Limb (tissue), 2 donors: ENCODE measurements around the gene TGM1.
"Not testable (repeated sequence)": the region's sequence is repeated elsewhere in the genome, so short reads cannot be mapped to it uniquely, and the experiment has no call there.

Source experiments
- DNase-seq, 2 donors: peaks; one replicate each; pipeline ENCODE4 v3.0.0-alpha.2; 2016; ENCODE audit errors: extremely low spot score in 2 of 2

Gene TGM1

DNA sequence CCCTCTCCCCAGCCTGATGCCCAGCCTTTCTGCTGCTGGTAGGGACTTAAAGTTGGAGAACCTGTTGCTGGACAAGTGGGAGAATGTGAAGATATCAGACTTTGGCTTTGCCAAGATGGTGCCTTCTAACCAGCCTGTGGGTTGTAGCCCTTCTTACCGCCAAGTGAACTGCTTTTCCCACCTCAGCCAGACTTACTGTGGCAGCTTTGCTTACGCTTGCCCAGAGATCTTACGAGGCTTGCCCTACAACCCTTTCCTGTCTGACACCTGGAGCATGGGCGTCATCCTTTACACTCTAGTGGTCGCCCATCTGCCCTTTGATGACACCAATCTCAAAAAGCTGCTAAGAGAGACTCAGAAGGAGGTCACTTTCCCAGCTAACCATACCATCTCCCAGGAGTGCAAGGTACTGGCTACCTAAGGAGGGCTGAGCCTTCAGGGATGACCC lies 55.8 kb downstream of the TGM1 start:
- no peak for DNase-seq

DNA sequence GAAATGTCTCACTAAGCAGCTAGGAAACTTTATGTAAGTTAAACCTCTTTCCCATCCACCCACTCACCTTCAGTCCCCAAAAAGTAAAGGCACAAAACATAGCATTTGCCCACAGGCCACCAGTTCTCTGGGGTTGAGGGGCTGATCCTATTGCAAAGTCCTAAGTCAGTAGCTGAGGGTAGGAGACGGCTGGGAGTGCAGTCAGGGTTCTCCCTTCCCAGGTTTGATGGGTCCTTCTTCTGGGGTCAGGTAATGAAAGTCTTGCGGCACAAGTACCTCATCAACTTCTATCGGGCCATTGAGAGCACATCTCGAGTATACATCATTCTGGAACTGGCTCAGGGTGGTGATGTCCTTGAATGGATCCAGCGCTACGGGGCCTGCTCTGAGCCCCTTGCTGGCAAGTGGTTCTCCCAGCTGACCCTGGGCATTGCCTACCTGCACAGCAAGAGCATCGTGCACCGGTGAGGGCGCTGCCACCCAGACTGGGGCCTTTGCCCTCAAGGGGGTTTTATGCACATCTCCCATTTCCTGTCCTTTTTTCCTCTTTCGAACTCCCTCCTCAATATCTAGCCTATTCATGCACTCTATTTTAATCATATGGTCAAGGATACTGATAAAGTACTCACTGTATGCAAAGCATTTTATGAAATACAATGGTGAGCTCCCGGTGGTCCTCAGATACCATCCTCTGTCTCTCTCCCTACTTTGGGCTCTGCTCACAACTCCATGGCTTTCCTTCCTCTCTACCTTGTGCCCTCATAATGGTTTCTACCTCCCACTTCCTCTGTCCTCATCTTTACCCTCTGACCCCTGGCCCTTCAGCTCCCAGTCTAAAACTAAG lies 56.5 kb downstream of the TGM1 start:
- no peak for DNase-seq

DNA sequence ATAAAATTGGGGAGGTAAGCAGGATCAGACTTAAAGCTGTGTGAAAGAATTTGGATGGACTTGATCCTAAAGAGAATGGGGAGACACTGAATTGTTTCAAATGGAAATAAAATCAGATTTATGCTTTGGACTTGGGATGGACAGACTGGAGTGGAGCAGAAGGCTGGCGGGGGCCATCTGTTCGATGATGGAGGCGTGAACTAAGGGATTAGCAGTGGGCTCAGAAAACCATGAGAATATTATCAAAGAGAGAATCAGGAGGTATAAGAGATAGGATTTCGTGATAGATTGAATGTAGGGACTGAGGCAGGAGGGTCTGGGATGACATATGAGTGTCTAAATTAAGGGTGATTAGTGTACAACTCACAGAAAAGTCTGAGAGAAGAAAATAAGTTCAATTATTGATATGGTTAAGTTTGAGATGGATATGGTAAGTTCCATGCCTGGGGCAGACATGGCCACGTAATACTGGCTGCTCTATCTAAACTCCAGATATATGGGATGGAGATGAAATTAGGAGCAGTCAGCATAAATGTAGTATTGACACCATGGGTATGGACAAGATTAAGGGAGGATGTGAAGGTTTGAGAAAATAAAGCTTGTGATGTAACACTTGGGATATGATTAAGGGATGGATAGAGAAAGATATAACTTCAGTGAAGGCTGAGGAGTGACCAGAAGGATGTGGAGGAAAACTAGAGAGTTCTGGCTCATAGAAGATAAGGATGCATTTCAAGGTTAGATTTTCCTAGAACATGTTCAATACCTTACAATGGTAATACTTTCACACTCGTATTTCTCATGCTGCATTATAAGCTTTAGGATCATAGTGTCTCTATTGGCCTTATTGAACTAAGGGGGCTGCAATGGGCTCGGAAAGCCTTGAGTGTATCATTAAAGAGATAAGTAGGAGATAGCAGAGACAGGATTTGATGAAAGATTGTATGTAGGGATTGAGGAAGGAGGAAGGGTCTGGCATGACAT lies 58.5 kb downstream of the TGM1 start:
- DNase-seq: no peak

DNA sequence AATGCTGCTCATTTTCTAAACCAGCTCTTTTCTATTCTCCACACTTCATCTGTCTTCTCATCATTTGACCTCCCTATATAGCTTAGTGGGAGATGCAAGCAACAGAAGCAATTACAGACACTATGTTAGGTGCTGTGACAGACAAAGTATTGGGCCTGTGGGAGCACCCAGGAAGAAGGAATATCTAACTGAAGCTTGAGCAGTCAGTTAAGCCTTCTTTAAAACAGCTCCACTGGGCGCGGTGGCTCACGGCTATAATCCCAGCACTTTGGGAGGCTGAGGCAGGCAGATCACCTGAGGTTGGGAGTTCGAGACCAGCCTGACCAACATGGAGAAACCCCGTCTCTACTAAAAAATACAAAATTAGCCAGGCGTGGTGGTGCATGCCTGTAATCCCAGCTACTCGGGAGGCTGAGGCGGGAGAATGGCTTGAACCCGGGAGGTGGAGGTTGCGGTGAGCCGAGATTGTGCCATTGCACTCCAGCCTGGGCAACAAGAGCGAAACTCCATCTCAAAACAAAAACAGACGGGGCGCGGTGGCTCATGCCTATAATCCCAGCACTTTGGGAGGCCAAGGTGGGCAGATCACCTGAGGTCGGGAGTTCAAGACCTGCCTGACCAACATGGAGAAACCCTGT lies 59.6 kb downstream of the TGM1 start:
- DNase-seq: not testable (repeated sequence)

DNA sequence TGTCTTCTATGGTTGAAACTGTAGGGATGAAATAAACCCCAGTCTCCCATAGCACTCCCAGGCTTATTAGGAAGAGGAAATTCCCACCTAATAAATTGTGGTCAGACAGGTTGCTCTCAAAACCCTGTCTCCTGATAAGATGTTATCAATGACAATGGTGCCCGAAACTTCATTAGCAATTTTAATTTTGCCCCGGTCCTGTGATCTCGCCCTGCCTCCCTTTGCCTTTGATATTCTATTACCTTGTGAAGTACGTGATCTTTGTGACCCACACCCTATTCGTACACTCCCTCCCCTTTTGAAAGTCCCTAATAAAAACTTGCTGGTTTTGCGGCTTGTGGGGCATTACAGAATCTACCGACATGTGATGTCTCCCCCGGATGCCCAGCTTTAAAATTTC lies 60.4 kb downstream of the TGM1 start:
- not testable (repeated sequence) for DNase-seq
